ENCODE measurements around the gene POGZ. TPM values are rescaled to one million over a fixed set of nuclear protein-coding genes. Genes with fewer than 3 reads are reported as not detected.

The POGZ gene
- total RNA-seq, 1 experiment from 2014 or later = 98.4 TPM

DNA sequence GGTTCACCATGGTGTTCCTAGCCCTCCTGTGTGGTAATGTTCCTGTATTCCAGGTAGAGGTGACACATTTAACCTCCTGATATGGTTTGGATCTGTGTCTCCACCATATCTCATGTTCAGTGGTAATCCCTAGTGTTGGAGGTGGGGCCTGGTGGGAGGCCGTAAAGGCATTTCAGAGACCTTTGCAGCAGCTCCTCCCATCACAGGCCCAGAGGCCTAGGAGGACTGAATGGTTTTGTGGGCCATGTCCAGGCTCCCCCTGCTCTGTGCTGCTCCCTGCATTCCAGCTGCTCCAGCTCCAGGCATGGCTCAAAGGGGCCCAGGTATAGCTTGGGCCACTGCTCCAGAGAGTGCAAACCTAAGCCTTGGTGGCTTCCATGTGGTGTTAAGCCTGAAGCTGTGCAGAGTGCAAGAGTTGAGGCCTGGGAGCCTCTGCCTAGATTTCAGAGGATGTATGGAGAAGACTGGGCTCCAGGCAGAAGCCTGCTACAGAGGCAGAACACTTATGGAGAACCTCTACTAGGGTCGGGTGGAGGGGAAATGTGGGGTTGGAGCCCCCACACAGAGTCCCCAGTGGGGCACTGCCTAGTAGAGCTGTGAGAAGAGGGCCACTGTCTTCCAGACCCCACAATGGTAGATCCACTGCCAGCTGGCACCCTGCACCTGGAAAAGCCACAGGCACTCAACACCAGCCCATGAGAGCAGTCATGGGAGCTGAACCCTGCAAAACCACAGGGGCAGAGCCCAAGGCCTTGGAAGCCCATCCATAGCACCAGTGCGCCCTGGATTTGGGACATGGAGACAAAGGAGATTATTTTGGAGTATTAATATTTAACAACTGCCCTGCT lies 96.8 kb downstream of the POGZ start:
- intact Hi-C loops (cut with micrococcal nuclease; ENCODE audit: unreplicated experiment) = no loop called here
- no peaks in the 10 kb centered on the region for H3K36me3 ChIP-seq (ENCODE audit: insufficient read depth, low read length, poor library complexity, severe bottlenecking)
- TF ChIP-seq CTCF (conservative IDR thresholded peaks at IDR 0.05; ENCODE audit: low read depth, low read length) (no peak), EZH2 (IDR thresholded peaks at IDR 0.05; ENCODE audit: borderline replicate concordance, low read depth, low read length, poor library complexity, severe bottlenecking) (no peak)
- H3K4me3 ChIP-seq (ENCODE audit: low read depth, low read length, poor library complexity, severe bottlenecking) = no peak overlapping the region
- ChIA-PET CTCF (no interaction called here), POLR2A (ENCODE audit: low non-redundant PET) (no interaction called here)
- no TSS peak for BruUV-seq (replicated peaks)
- H3K9me3 ChIP-seq (ENCODE audit: low read depth, low read length, poor library complexity, severe bottlenecking) = peaks cover 3% of the 10 kb centered on the region
- H3K27me3 ChIP-seq (replicated peaks; ENCODE audit: insufficient read depth, low read depth, low read length, poor library complexity) = no peaks in the 10 kb centered on the region
- H3K27ac ChIP-seq (ENCODE audit: low read depth, low read length, poor library complexity, severe bottlenecking) = no peak overlapping the region
- no peak for DNase-seq (ENCODE audit: low spot score)
- no peaks in the 10 kb centered on the region for H3K4me1 ChIP-seq (ENCODE audit: insufficient read depth, low read length, poor library complexity, severe bottlenecking)

DNA sequence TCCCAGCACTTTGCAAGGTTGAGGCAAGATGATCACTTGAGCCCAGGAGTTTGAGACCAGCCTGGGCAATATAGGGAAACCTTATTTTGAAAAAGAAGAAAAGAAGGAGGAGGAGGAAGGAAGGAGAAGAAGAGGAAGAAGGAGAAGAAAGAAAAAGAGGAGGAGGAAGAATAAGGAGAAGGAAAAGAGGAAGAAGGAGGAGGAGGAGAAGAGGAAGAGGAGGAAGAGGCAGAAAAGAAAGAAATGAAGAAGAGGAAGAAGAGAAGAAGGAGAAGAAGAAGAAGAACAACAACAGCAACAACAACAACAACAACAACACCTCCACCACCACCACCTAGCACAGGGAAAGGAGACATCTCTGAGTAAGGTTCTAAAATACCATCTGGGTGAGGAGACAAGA lies 97.4 kb downstream of the POGZ start:
- ChIA-PET CTCF (no interaction called here), POLR2A (ENCODE audit: low non-redundant PET) (no interaction called here)
- Histone ChIP-seq H3K27ac (ENCODE audit: low read depth, low read length, poor library complexity, severe bottlenecking) (no peak overlapping the region), H3K4me3 (ENCODE audit: low read depth, low read length, poor library complexity, severe bottlenecking) (no peak overlapping the region), H3K36me3 (ENCODE audit: insufficient read depth, low read length, poor library complexity, severe bottlenecking) (no peaks in the 10 kb centered on the region), H3K4me1 (ENCODE audit: insufficient read depth, low read length, poor library complexity, severe bottlenecking) (no peaks in the 10 kb centered on the region), H3K9me3 (ENCODE audit: low read depth, low read length, poor library complexity, severe bottlenecking) (peaks cover 3% of the 10 kb centered on the region), H3K27me3 (replicated peaks; ENCODE audit: insufficient read depth, low read depth, low read length, poor library complexity) (no peaks in the 10 kb centered on the region)
- TF ChIP-seq CTCF (conservative IDR thresholded peaks at IDR 0.05; ENCODE audit: low read depth, low read length) = no peak
- TF ChIP-seq EZH2 (IDR thresholded peaks at IDR 0.05; ENCODE audit: borderline replicate concordance, low read depth, low read length, poor library complexity, severe bottlenecking) = no peak
- intact Hi-C loops (cut with micrococcal nuclease; ENCODE audit: unreplicated experiment) = no loop called here
- BruUV-seq (replicated peaks) = no TSS peak
- no peak for DNase-seq (ENCODE audit: low spot score)

- DNase-seq (ENCODE audit: low spot score) = no peak
- no peaks in the 10 kb centered on the region for H3K4me1 ChIP-seq (ENCODE audit: insufficient read depth, low read length, poor library complexity, severe bottlenecking)
- no TSS peak for BruUV-seq (replicated peaks)
- H3K4me3 ChIP-seq (ENCODE audit: low read depth, low read length, poor library complexity, severe bottlenecking) = no peak overlapping the region
- H3K27ac ChIP-seq (ENCODE audit: low read depth, low read length, poor library complexity, severe bottlenecking) = no peak overlapping the region
- no peaks in the 10 kb centered on the region for H3K9me3 ChIP-seq (ENCODE audit: low read depth, low read length, poor library complexity, severe bottlenecking)
- TF ChIP-seq CTCF (conservative IDR thresholded peaks at IDR 0.05; ENCODE audit: low read depth, low read length) (no peak), EZH2 (IDR thresholded peaks at IDR 0.05; ENCODE audit: borderline replicate concordance, low read depth, low read length, poor library complexity, severe bottlenecking) (no peak)
- intact Hi-C loops (cut with micrococcal nuclease; ENCODE audit: unreplicated experiment) = no loop called here
- POLR2A ChIA-PET (ENCODE audit: low non-redundant PET) = no interaction called here
- CTCF ChIA-PET = no interaction called here
- H3K36me3 ChIP-seq (ENCODE audit: insufficient read depth, low read length, poor library complexity, severe bottlenecking) = no peaks in the 10 kb centered on the region
- H3K27me3 ChIP-seq (replicated peaks; ENCODE audit: insufficient read depth, low read depth, low read length, poor library complexity) = no peaks in the 10 kb centered on the region
These were observed 102.6 kb downstream of the POGZ start for GRCh38 chr1:151356696-151357095.

Other genes starting within 250 kb of the POGZ start
- gene PSMD4, start 204.8 kb downstream of the POGZ start, total RNA-seq (2021) = 312 and 339 TPM in 2 replicates
- gene ZNF687, start 177.2 kb downstream of the POGZ start, total RNA-seq (2021) = 26.4 and 30.2 TPM in 2 replicates
- gene PI4KB, start 132.1 kb downstream of the POGZ start, total RNA-seq (2021) = 62.1 and 62.8 TPM in 2 replicates
- gene RFX5, start 112.2 kb downstream of the POGZ start, total RNA-seq (2021) = 49.0 and 51.8 TPM in 2 replicates
- 0.50 TPM in 1 of 2 replicates, not detected in the other for gene SELENBP1, start 86.8 kb downstream of the POGZ start, total RNA-seq (2021)
- gene PSMB4, start 59.9 kb downstream of the POGZ start, total RNA-seq (2021) = 553 and 565 TPM in 2 replicates
- gene CGN, start 51.9 kb upstream of the POGZ start, total RNA-seq (2021) = 2.6 and 4.1 TPM in 2 replicates
- gene TUFT1, start 80.8 kb upstream of the POGZ start, total RNA-seq (2021) = 2.6 and 4.4 TPM in 2 replicates
- 45.9 and 46.7 TPM in 2 replicates for gene SNX27, start 152.6 kb upstream of the POGZ start, total RNA-seq (2021)